Progenitor cell of endocrine pancreas (in vitro differentiated cells): ENCODE data around the gene CD22. TPM values are rescaled to one million over a fixed set of nuclear protein-coding genes. Genes with fewer than 3 reads are reported as not detected.

Experiments used
- DNase-seq: peaks from one replicate; pipeline ENCODE4 v3.0.0; 2021; ENCODE audit warnings: low spot score; ENCODE audit not compliant: unreplicated experiment
- H3K27ac Mint-ChIP-seq: 2 replicates; pipeline ENCODE4 v1.8.0; 2021; ENCODE audit warnings: mild to moderate bottlenecking, moderate library complexity, mixed read lengths
- H3K27me3 Mint-ChIP-seq: 2 replicates; pipeline ENCODE4 v1.8.0; 2021; ENCODE audit warnings: mixed read lengths
- H3K36me3 Mint-ChIP-seq: 2 replicates; pipeline ENCODE4 v1.8.0; 2022; ENCODE audit warnings: mixed read lengths; ENCODE audit not compliant: insufficient read depth
- H3K4me1 Mint-ChIP-seq: 2 replicates; pipeline ENCODE4 v1.8.0; 2021; ENCODE audit warnings: low read depth, mixed read lengths
- H3K4me3 Mint-ChIP-seq: 2 replicates; pipeline ENCODE4 v1.8.0; 2021; ENCODE audit warnings: low read depth, mild to moderate bottlenecking, moderate library complexity, mixed read lengths
- H3K9me3 Mint-ChIP-seq: 2 replicates; pipeline ENCODE4 v1.8.0; 2021; ENCODE audit warnings: low read depth, mixed read lengths
- CTCF ChIP-seq: fragments of 200-600 bp; sonication (generic); IDR thresholded peaks from one replicate; pipeline ENCODE4 v1.5.0; 2021; ENCODE audit warnings: antibody characterized with exemption, mild to moderate bottlenecking; ENCODE audit not compliant: unreplicated experiment
- total RNA-seq: library from RNA; stranded (reverse); gene quantifications from 2 replicates; pipeline ENCODE4 v1.2.1, GENCODE V29; 2021

The CD22 gene
- total RNA-seq, 1 donor from 2014 or later, result 5.1 TPM

GRCh38 chr19:35306473-35307246, 22.3 kb upstream of the CD22 start:
- peaks cover 3% of the 10 kb centered on the region for H3K27me3 Mint-ChIP-seq
- H3K36me3 Mint-ChIP-seq, result no peaks in the 10 kb centered on the region
- peak overlapping the region; percentile 49 for H3K27ac Mint-ChIP-seq
- DNase-seq, result no peak
- H3K4me3 Mint-ChIP-seq, result no peak overlapping the region
- peaks cover 26% of the 10 kb centered on the region for H3K4me1 Mint-ChIP-seq
- peak; percentile 45 for TF ChIP-seq CTCF
- no peaks in the 10 kb centered on the region for H3K9me3 Mint-ChIP-seq

- no peaks in the 10 kb centered on the region for H3K9me3 Mint-ChIP-seq
- H3K27me3 Mint-ChIP-seq, result peaks cover 3% of the 10 kb centered on the region
- DNase-seq, result no peak
- H3K4me3 Mint-ChIP-seq, result no peak overlapping the region
- no peaks in the 10 kb centered on the region for H3K36me3 Mint-ChIP-seq
- H3K4me1 Mint-ChIP-seq, result peaks cover 28% of the 10 kb centered on the region
- no peak overlapping the region for H3K27ac Mint-ChIP-seq
- TF ChIP-seq CTCF, result no peak
Observed at GRCh38 chr19:35307931-35308330, 21.1 kb upstream of the CD22 start.

- H3K9me3 Mint-ChIP-seq, result no peaks in the 10 kb centered on the region
- peak overlapping the region; percentile 45 for H3K4me3 Mint-ChIP-seq
- peaks cover 28% of the 10 kb centered on the region for H3K4me1 Mint-ChIP-seq
- H3K27me3 Mint-ChIP-seq, result peaks cover under 1% of the 10 kb centered on the region
- DNase-seq, result no peak
- H3K36me3 Mint-ChIP-seq, result no peaks in the 10 kb centered on the region
- H3K27ac Mint-ChIP-seq, result peak overlapping the region; percentile 94
- TF ChIP-seq CTCF, result no peak
Observed at GRCh38 chr19:35308910-35309309, 20.1 kb upstream of the CD22 start.

GRCh38 chr19:35309481-35310279, 19.3 kb upstream of the CD22 start:
- Mint-ChIP-seq H3K4me1 (peaks cover 28% of the 10 kb centered on the region), H3K27me3 (no peaks in the 10 kb centered on the region), H3K4me3 (peak overlapping the region; percentile 45), H3K36me3 (no peaks in the 10 kb centered on the region), H3K9me3 (no peaks in the 10 kb centered on the region), H3K27ac (peak overlapping the region; percentile 94)
- DNase-seq, result peak; percentile 26
- TF ChIP-seq CTCF, result no peak

- Mint-ChIP-seq H3K27me3 (no peaks in the 10 kb centered on the region), H3K9me3 (no peaks in the 10 kb centered on the region), H3K4me1 (peaks cover 28% of the 10 kb centered on the region), H3K36me3 (no peaks in the 10 kb centered on the region), H3K4me3 (no peak overlapping the region), H3K27ac (peak overlapping the region; percentile 41)
- TF ChIP-seq CTCF, result no peak
- DNase-seq, result no peak
Observed at GRCh38 chr19:35310331-35310730, 18.7 kb upstream of the CD22 start.
